Right kidney (tissue), 1 donor: ENCODE data around the gene AP2A2.
"Not testable (repeated sequence)": the region's sequence is repeated elsewhere in the genome, so short reads cannot be mapped to it uniquely, and the experiment has no call there.

Source experiments
- DNase-seq: peaks from one replicate; pipeline ENCODE4 v3.0.0-alpha.2; 2016

Gene AP2A2

GRCh38 chr11:953512-953911 lies 27.8 kb downstream of the AP2A2 start:
- no peak for DNase-seq

GRCh38 chr11:954392-955153 lies 28.9 kb downstream of the AP2A2 start:
- no peak for DNase-seq

GRCh38 chr11:955154-956063 lies 29.7 kb downstream of the AP2A2 start:
- DNase-seq: no peak

GRCh38 chr11:957212-957920 lies 31.7 kb downstream of the AP2A2 start:
- DNase-seq: no peak

- DNase-seq: no peak
These were observed 32.4 kb downstream of the AP2A2 start for GRCh38 chr11:958101-958500.

GRCh38 chr11:959027-959426 lies 33.4 kb downstream of the AP2A2 start:
- no peak for DNase-seq

GRCh38 chr11:959608-960007 lies 33.9 kb downstream of the AP2A2 start:
- DNase-seq: no peak

- DNase-seq: not testable (repeated sequence)
These were observed 35.7 kb downstream of the AP2A2 start for GRCh38 chr11:961310-961920.

- no peak for DNase-seq
These were observed 36.3 kb downstream of the AP2A2 start for GRCh38 chr11:961921-962320.

GRCh38 chr11:962688-963087 lies 37.0 kb downstream of the AP2A2 start:
- DNase-seq: no peak

GRCh38 chr11:963852-964251 lies 38.2 kb downstream of the AP2A2 start:
- no peak for DNase-seq

- no peak for DNase-seq
These were observed 39.6 kb downstream of the AP2A2 start for GRCh38 chr11:965206-965775.

- DNase-seq: no peak
These were observed 42.5 kb downstream of the AP2A2 start for GRCh38 chr11:967995-968751.

GRCh38 chr11:968822-969221 lies 43.2 kb downstream of the AP2A2 start:
- DNase-seq: no peak

- DNase-seq: no peak
These were observed 44.1 kb downstream of the AP2A2 start for GRCh38 chr11:969651-970205.

- no peak for DNase-seq
These were observed 44.7 kb downstream of the AP2A2 start for GRCh38 chr11:970319-970871.

GRCh38 chr11:971092-971690 lies 45.5 kb downstream of the AP2A2 start:
- no peak for DNase-seq

- no peak for DNase-seq
These were observed 46.2 kb downstream of the AP2A2 start for GRCh38 chr11:971731-972365.

- no peak for DNase-seq
These were observed 47.0 kb downstream of the AP2A2 start for GRCh38 chr11:972523-973211.
